H9 (cell line): ENCODE results near the gene PROCA1. TPM values are rescaled to one million over a fixed set of nuclear protein-coding genes. Genes with fewer than 3 reads are reported as not detected.
A peak's percentile ranks its signal among the peaks of the same experiment; 100 is the strongest.

Experiments used
- DNase-seq: peaks from one replicate; pipeline ENCODE4 v3.0.0-alpha.2; 2017
- H2AFZ ChIP-seq: one replicate; pipeline ENCODE4 v1.6.1; 2013; ENCODE audit warnings: mild to moderate bottlenecking, low read length, control low read depth, moderate library complexity
- H2AK5ac ChIP-seq: 2 replicates; pipeline ENCODE4 v1.6.1; 2013; ENCODE audit warnings: low read length, control low read depth, mixed read lengths; ENCODE audit not compliant: insufficient read length
- H2BK120ac ChIP-seq: one replicate; pipeline ENCODE4 v1.6.1; 2013; ENCODE audit warnings: low read depth, mild to moderate bottlenecking, low read length, control low read depth, inconsistent platforms; ENCODE audit not compliant: poor library complexity, severe bottlenecking
- H2BK12ac ChIP-seq: 2 replicates; pipeline ENCODE4 v1.6.1; 2013; ENCODE audit warnings: low read length, control low read depth, mixed read lengths, low read depth; ENCODE audit not compliant: insufficient read length
- H2BK15ac ChIP-seq: 2 replicates; pipeline ENCODE4 v1.6.1; 2013; ENCODE audit warnings: low read depth, low read length, control low read depth
- H2BK20ac ChIP-seq: one replicate; pipeline ENCODE4 v1.6.1; 2013; ENCODE audit warnings: low read depth, mild to moderate bottlenecking, low read length, control low read depth, inconsistent platforms; ENCODE audit not compliant: poor library complexity, severe bottlenecking
- H2BK5ac ChIP-seq: 2 replicates; pipeline ENCODE4 v1.6.1; 2013; ENCODE audit warnings: low read length, control low read depth, mixed read lengths; ENCODE audit not compliant: insufficient read length
- H3K14ac ChIP-seq: 2 replicates; pipeline ENCODE4 v1.6.1; 2013; ENCODE audit warnings: low read length, control low read depth; ENCODE audit not compliant: insufficient read depth
- H3K18ac ChIP-seq: 2 replicates; pipeline ENCODE4 v1.6.1; 2013; ENCODE audit warnings: low read depth, mild to moderate bottlenecking, mixed read lengths, low read length, control low read depth; ENCODE audit not compliant: insufficient read length
- H3K23ac ChIP-seq: 2 replicates; pipeline ENCODE4 v1.6.1; 2013; ENCODE audit warnings: low read length, control low read depth, mixed read lengths, low read depth; ENCODE audit not compliant: insufficient read length
- H3K23me2 ChIP-seq: 2 replicates; pipeline ENCODE4 v1.6.1; 2013; ENCODE audit warnings: low read depth, mild to moderate bottlenecking, mixed read lengths, low read length, control low read depth; ENCODE audit not compliant: insufficient read length, poor library complexity, severe bottlenecking
- H3K27ac ChIP-seq: 2 replicates; pipeline ENCODE4 v1.5.1; 2013; ENCODE audit warnings: low read length, control low read depth, mixed read lengths, low read depth; ENCODE audit not compliant: insufficient read length
- H3K27me3 ChIP-seq: 2 replicates; pipeline ENCODE4 v1.6.1; 2013; ENCODE audit warnings: low read length, control low read depth, inconsistent platforms; ENCODE audit not compliant: insufficient read depth
- H3K4ac ChIP-seq: 2 replicates; pipeline ENCODE4 v1.6.1; 2013; ENCODE audit warnings: low read depth, mild to moderate bottlenecking, control low read depth, inconsistent platforms, low read length, moderate library complexity
- H3K4me1 ChIP-seq: 2 replicates; pipeline ENCODE4 v1.6.1; 2013; ENCODE audit warnings: low read length, control low read depth, inconsistent platforms; ENCODE audit not compliant: insufficient read depth
- H3K4me2 ChIP-seq: 2 replicates; pipeline ENCODE4 v1.6.1; 2013; ENCODE audit warnings: low read length, control low read depth, mixed read lengths; ENCODE audit not compliant: insufficient read length, insufficient read depth
- H3K56ac ChIP-seq: 2 replicates; pipeline ENCODE4 v1.6.1; 2013; ENCODE audit warnings: low read depth, mild to moderate bottlenecking, mixed read lengths, low read length, control low read depth; ENCODE audit not compliant: insufficient read length
- H3K79me1 ChIP-seq: 2 replicates; pipeline ENCODE4 v1.6.1; 2013; ENCODE audit warnings: low read depth, mild to moderate bottlenecking, moderate library complexity, low read length, control low read depth, inconsistent platforms; ENCODE audit not compliant: insufficient read depth, poor library complexity, severe bottlenecking
- H3K79me2 ChIP-seq: 2 replicates; pipeline ENCODE4 v1.6.1; 2013; ENCODE audit warnings: low read length, control low read depth, inconsistent platforms; ENCODE audit not compliant: insufficient read depth
- H3K9ac ChIP-seq: 2 replicates; pipeline ENCODE4 v1.6.1; 2013; ENCODE audit warnings: low read length, control low read depth, mixed read lengths; ENCODE audit not compliant: insufficient read length; ENCODE audit errors: extremely low read depth
- H3K9me3 ChIP-seq: one replicate; pipeline ENCODE4 v1.6.1; 2013; ENCODE audit warnings: low read depth, low read length, inconsistent platforms; ENCODE audit not compliant: control insufficient read depth
- H3T11ph ChIP-seq: one replicate; pipeline ENCODE4 v1.6.1; 2013; ENCODE audit warnings: mild to moderate bottlenecking, low read length, control low read depth, inconsistent platforms
- H4K20me1 ChIP-seq: one replicate; pipeline ENCODE4 v1.6.1; 2013; ENCODE audit not compliant: control insufficient read depth, insufficient read length, insufficient read depth
- H4K5ac ChIP-seq: 2 replicates; pipeline ENCODE4 v1.6.1; 2013; ENCODE audit warnings: low read depth, mild to moderate bottlenecking, mixed read lengths, low read length, control low read depth; ENCODE audit not compliant: insufficient read length
- H4K8ac ChIP-seq: replicated peaks from 2 replicates; pipeline ENCODE4 v1.6.1; 2013; ENCODE audit warnings: low read length, control low read depth, mixed read lengths, low read depth; ENCODE audit not compliant: insufficient read length
- H4K91ac ChIP-seq: 2 replicates; pipeline ENCODE4 v1.6.1; 2013; ENCODE audit warnings: low read depth, mild to moderate bottlenecking, moderate library complexity, mixed read lengths, low read length, control low read depth; ENCODE audit not compliant: insufficient read length
- H3K27ac Mint-ChIP-seq, 3 experiments: 2 replicates in 2 of 3; 3 replicates in 1 of 3; pipeline ENCODE4 v1.8.0; 2020 to 2021; ENCODE audit warnings: mixed read lengths in 3 of 3, mild to moderate bottlenecking in 1 of 3, moderate library complexity in 1 of 3
- H3K27me3 Mint-ChIP-seq: 2 replicates; pipeline ENCODE4 v1.8.0; 2021; ENCODE audit warnings: low read depth, mild to moderate bottlenecking, moderate library complexity, mixed read lengths
- H3K36me3 Mint-ChIP-seq, 3 experiments: 2 replicates in 2 of 3; 3 replicates in 1 of 3; pipeline ENCODE4 v1.8.0; 2020 to 2021; ENCODE audit warnings: low read depth in 3 of 3, mixed read lengths in 3 of 3; ENCODE audit not compliant: insufficient read depth in 1 of 3
- H3K4me1 Mint-ChIP-seq, 2 experiments: 2 replicates each; pipeline ENCODE4 v1.8.0; 2020; ENCODE audit warnings: mixed read lengths in 2 of 2
- H3K4me3 Mint-ChIP-seq, 2 experiments: 2 replicates in 1 of 2; 3 replicates in 1 of 2; pipeline ENCODE4 v1.8.0; 2020 to 2021; ENCODE audit warnings: mild to moderate bottlenecking in 2 of 2, mixed read lengths in 2 of 2, moderate library complexity in 1 of 2
- H3K9me3 Mint-ChIP-seq, 2 experiments: 2 replicates in 1 of 2; 3 replicates in 1 of 2; pipeline ENCODE4 v1.8.0; 2020; ENCODE audit warnings: mild to moderate bottlenecking in 2 of 2, mixed read lengths in 2 of 2, moderate library complexity in 1 of 2
- WGBS: extraction: QIAGEN DNeasy Blood & Tissue Kit; methylation state at CpG from one replicate; pipeline ENCODE4 v1.1.7; 2013; ENCODE audit warnings: missing lambda C conversion rate, low lambda C conversion rate, mixed read lengths; ENCODE audit not compliant: insufficient read length; ENCODE audit errors: extremely low coverage; 5-methylcytosine and 5-hydroxymethylcytosine counted together
- total RNA-seq: library from RNA; stranded (reverse); gene quantifications from 2 replicates; pipeline ENCODE4 v1.2.1, GENCODE V29; 2021
- TF ChIP-seq, protein P1 (sequence below): fragments of 200-600 bp; sonication (generic); conservative IDR thresholded peaks from 3 replicates; pipeline ENCODE4 v1.8.0; 2021; ENCODE audit warnings: antibody characterized with exemption, mild to moderate bottlenecking

The PROCA1 gene
- total RNA-seq, 1 experiment from 2014 or later: 15.0 TPM

DNA sequence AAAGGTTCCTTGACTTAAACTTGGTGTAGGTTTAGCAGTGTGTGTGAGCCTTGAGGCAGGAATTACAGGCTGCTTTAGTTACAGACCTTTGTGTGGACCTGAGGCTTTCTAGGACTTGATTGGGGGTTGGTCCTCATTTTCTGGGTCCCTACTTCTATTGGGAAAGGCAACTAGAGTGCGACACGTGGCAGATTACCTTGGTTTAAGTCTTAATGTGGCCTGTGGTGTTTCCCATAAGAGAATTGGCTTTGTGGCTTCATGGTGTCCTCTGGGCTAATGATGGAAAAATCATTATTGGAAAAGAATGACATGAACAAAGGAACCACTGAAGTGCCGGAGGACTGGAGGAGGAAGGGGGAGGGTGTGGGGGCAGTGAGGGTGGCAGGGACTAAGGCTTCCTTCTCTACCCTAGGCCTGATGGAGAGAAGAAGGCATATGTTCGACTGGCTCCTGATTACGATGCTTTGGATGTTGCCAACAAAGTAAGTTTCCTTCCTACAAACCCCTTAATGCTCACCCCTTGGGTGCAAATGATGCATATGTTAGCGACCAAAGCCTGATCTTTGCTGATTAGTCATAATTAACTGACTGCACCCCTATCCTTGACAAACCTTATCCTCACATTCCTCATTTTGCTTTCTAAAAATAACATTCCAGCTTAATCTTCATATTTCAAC lies 11.6 kb upstream of the PROCA1 start:
- no CpG with 5 or more reads among the region's 6 CpGs for WGBS
- H3K27me3 Mint-ChIP-seq: no peaks in the 10 kb centered on the region; the same call in 1 of the 2 replicates
- Histone ChIP-seq H3K4me2 (peak overlapping the region; percentile 90), H3K4ac (no peak overlapping the region), H4K91ac (no peak overlapping the region), H2AFZ (no peak overlapping the region), H2BK12ac (no peak overlapping the region), H3K23ac (no peak overlapping the region), H3K27ac (no peak overlapping the region), H3K18ac (no peak overlapping the region), H3K27me3 (no peaks in the 10 kb centered on the region), H3K79me2 (peaks cover 14% of the 10 kb centered on the region; the same call in 1 of the 2 replicates), H2AK5ac (no peak overlapping the region), H2BK5ac (no peak overlapping the region), H3T11ph (no peak overlapping the region), H3K9ac (no peak overlapping the region), H3K14ac (no peak overlapping the region), H4K20me1 (no peaks in the 10 kb centered on the region), H3K4me1 (0 out of 2 replicates have a peak, but pooled peaks cover 7% of the 10 kb centered on the region), H2BK20ac (no peak overlapping the region), H3K79me1 (peaks cover 3% of the 10 kb centered on the region), H3K56ac (no peak overlapping the region), H4K5ac (no peak overlapping the region), H4K8ac (no peak overlapping the region), H3K23me2 (peaks cover 34% of the 10 kb centered on the region), H2BK15ac (no peak overlapping the region), H3K9me3 (no peaks in the 10 kb centered on the region), H2BK120ac (no peak overlapping the region)
- TF ChIP-seq, protein P1, sequence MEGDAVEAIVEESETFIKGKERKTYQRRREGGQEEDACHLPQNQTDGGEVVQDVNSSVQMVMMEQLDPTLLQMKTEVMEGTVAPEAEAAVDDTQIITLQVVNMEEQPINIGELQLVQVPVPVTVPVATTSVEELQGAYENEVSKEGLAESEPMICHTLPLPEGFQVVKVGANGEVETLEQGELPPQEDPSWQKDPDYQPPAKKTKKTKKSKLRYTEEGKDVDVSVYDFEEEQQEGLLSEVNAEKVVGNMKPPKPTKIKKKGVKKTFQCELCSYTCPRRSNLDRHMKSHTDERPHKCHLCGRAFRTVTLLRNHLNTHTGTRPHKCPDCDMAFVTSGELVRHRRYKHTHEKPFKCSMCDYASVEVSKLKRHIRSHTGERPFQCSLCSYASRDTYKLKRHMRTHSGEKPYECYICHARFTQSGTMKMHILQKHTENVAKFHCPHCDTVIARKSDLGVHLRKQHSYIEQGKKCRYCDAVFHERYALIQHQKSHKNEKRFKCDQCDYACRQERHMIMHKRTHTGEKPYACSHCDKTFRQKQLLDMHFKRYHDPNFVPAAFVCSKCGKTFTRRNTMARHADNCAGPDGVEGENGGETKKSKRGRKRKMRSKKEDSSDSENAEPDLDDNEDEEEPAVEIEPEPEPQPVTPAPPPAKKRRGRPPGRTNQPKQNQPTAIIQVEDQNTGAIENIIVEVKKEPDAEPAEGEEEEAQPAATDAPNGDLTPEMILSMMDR: no peak
- no peak for DNase-seq
- peak overlapping the region in 2 of 3 experiments; percentile 31 to 70; a peak in 4 of 7 replicates for H3K27ac Mint-ChIP-seq
- H3K4me3 Mint-ChIP-seq: peak overlapping the region; percentile 48 to 96
- peaks cover 39 to 60% of the 10 kb centered on the region in 2 experiments for H3K4me1 Mint-ChIP-seq
- H3K9me3 Mint-ChIP-seq: no peaks in the 10 kb centered on the region; a peak in 2 of 5 replicates
- peaks cover 45 to 56% (median 49%) of the 10 kb centered on the region in 3 experiments for H3K36me3 Mint-ChIP-seq
